Measurements from ENCODE around the gene TRAPPC5.

GRCh38 chr19:7720351-7720750 is 39.7 kb downstream of the TRAPPC5 start:
- TF ChIP-seq OSR1 (CRISPR knock-in tag; IDR thresholded peaks at IDR 0.05) = no peak
- TF ChIP-seq BACH2 (CRISPR knock-in tag; IDR thresholded peaks at IDR 0.05; ENCODE audit: borderline replicate concordance) = no peak
- TF ChIP-seq CREB5 (CRISPR knock-in tag; IDR thresholded peaks at IDR 0.05; ENCODE audit: low read depth) = no peak
- TF ChIP-seq ZFP30 (CRISPR knock-in tag; IDR thresholded peaks at IDR 0.05) = no peak
